Peyer's patch (tissue), 4 donors: ENCODE data around the gene NPTN. TPM values are rescaled to one million over a fixed set of nuclear protein-coding genes. Genes with fewer than 3 reads are reported as not detected.
"Not testable (repeated sequence)": the region's sequence is repeated elsewhere in the genome, so short reads cannot be mapped to it uniquely, and the experiment has no call there.

Source experiments
- DNase-seq, 3 donors: peaks; one replicate each; pipeline ENCODE4 v3.0.0-alpha.2; 2017 to 2019
- H3K27ac ChIP-seq, 4 donors: fragments of 200-600 bp; sonication (generic); one replicate each; pipeline ENCODE4 v1.5.1; 2016 to 2019
- H3K27me3 ChIP-seq, 2 donors: fragments of 200-600 bp; sonication (generic); one replicate each; pipeline ENCODE4 v1.5.1; 2019
- H3K36me3 ChIP-seq, 3 donors: fragments of 200-600 bp; sonication (generic); one replicate each; pipeline ENCODE4 v1.5.1; 2016 to 2019
- H3K4me1 ChIP-seq, 4 donors: fragments of 200-600 bp; sonication (generic); one replicate each; pipeline ENCODE4 v1.5.1; 2016 to 2019
- H3K4me3 ChIP-seq, 4 donors: fragments of 200-600 bp; sonication (generic); 1 replicate in 3 of 4; 2 replicates in 1 of 4; pipeline ENCODE4 v1.5.1; 2016 to 2019; ENCODE audit warnings: mild to moderate bottlenecking in 1 of 4
- H3K9me3 ChIP-seq, 4 donors: fragments of 200-600 bp; sonication (generic); one replicate each; pipeline ENCODE4 v1.5.1; 2016 to 2019; ENCODE audit warnings: mild to moderate bottlenecking in 1 of 4
- CTCF ChIP-seq, 6 experiments: fragments of 450-650 bp in 4 of 6; fragments of 200-600 bp in 2 of 6; sonication (generic) in 1 of 6; IDR thresholded peaks; one replicate each; pipeline ENCODE4 v1.5.1; 2017 to 2019; ENCODE audit warnings: antibody characterized with exemption in 6 of 6, mild to moderate bottlenecking in 3 of 6, moderate library complexity in 1 of 6
- POLR2A ChIP-seq, 2 donors: fragments of 450-650 bp; IDR thresholded peaks; one replicate each; pipeline ENCODE4 v1.5.1; 2017; ENCODE audit warnings: antibody characterized with exemption in 2 of 2, mild to moderate bottlenecking in 2 of 2, moderate library complexity in 2 of 2
- total RNA-seq, 4 donors: library from RNA; depleted of rRNA; stranded (reverse); fragments of >200 nt; gene quantifications; one replicate each; pipeline ENCODE4 v1.1.0, GENCODE V29; 2016

NPTN gene
- total RNA-seq, 4 donors from 2014 or later, result 66.0 to 173 (median 133) TPM

DNA sequence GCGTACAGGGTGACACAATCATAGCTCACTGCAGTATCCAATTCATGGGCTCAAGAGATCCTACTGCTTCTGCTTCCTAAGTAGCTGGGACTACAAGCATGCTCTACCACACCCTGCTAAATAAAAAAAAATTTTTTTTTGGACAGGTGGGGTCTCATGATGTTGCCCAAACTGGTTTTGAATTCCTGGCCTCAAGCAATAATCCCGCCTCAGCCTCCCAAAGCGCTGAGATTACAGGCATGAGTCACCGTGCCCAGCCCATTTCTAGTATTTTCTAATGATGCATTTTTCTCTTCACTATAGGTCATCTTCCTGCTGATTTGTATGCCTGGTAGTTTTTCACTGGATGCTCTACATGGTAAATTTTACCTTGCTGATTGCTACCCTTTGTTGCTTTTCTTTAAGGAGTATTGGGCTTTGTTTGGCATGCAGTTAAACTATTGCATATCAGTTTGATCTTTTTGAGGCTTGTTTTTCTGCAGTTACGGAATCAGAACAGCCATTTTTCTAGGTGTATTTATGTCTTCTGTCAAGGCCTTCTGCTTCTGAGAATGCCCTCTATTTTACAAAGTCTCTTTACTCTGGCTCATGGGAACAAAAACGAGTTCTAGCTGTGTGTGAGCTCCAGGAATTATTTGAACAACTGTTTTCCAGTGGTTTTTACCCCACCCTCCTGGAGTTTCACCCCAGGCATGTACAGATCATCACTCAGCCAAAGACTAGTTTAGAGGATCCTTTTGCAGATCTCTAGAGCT lies 14.2 kb upstream of the NPTN start:
- no peaks in the 10 kb centered on the region for H3K36me3 ChIP-seq
- DNase-seq, result no peak
- TF ChIP-seq CTCF (IDR thresholded peaks at IDR 0.05) (no peak), POLR2A (IDR thresholded peaks at IDR 0.05) (no peak)

GRCh38 chr15:73639464-73639863 lies 6.3 kb upstream of the NPTN start:
- H3K27ac ChIP-seq, H3K4me3 ChIP-seq, H3K4me1 ChIP-seq, H3K9me3 ChIP-seq, DNase-seq, H3K36me3 ChIP-seq, H3K27me3 ChIP-seq: not testable (repeated sequence)

More for the DNA sequence above, 14.2 kb upstream of the NPTN start:
- no peaks in the 10 kb centered on the region for H3K27me3 ChIP-seq
- no peak overlapping the region for H3K4me3 ChIP-seq
- no peak overlapping the region for H3K27ac ChIP-seq
- H3K4me1 ChIP-seq, result no peaks in the 10 kb centered on the region
- no peaks in the 10 kb centered on the region for H3K9me3 ChIP-seq

DNA sequence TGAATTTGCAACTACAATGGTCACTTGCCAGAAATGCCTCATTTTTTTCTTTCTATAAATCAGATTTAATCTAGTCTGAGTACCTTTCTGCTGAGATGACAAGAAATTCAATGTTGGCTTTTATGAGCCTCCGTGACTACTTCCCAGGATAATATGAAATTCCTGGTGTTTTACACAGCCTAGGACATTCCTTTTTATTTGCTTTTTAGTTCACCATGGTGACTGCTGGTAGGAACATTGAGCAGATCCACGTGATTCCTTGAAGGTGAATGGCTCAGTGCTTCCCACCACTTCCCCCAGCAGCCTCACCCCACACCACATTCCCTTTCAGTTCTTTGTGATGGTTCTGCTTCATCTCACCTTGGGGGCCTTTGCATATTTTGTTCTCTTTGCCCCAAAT lies 4.3 kb upstream of the NPTN start:
- H3K9me3 ChIP-seq, result no peaks in the 10 kb centered on the region
- no peak overlapping the region for H3K27ac ChIP-seq
- H3K36me3 ChIP-seq, result no peaks in the 10 kb centered on the region
- TF ChIP-seq CTCF (IDR thresholded peaks at IDR 0.05) (no peak), POLR2A (IDR thresholded peaks at IDR 0.05) (no peak)
- no peak overlapping the region for H3K4me3 ChIP-seq
- DNase-seq, result no peak
- peaks cover 0 to 12% (median 4%) of the 10 kb centered on the region in 4 donors for H3K4me1 ChIP-seq
- H3K27me3 ChIP-seq, result no peaks in the 10 kb centered on the region

DNA sequence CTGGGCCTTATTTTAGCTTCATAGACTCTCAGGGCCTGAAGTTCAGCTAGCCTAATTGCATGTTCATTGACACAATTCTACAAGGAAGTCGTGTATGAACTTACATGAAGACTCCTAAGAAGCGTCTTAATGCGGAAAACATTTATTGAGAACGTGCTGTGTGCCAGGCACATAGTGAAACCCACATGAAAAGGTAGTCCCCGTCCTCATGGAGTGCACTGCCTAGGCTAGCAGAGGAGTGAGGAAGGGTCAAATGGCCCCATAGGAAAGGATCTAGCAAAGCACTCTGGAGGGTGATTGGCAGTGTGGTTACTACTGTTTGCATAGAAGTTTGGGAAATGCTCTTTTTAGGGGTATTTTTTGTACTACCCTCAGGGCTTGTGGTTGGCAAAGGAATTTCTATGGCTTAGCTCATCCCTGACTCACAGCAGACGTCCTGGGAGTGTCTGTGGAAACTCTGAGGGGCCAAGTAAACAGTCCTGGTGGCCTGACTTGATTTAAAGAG lies 854 bp upstream of the NPTN start:
- no peaks in the 10 kb centered on the region for H3K9me3 ChIP-seq
- no peak for DNase-seq
- H3K4me1 ChIP-seq, result peaks cover 0 to 40% (median 14%) of the 10 kb centered on the region in 4 donors
- TF ChIP-seq CTCF (IDR thresholded peaks at IDR 0.05) (peak in 1 of 6 experiments; percentile 1), POLR2A (IDR thresholded peaks at IDR 0.05) (no peak)
- no peaks in the 10 kb centered on the region for H3K36me3 ChIP-seq
- no peaks in the 10 kb centered on the region for H3K27me3 ChIP-seq
- H3K27ac ChIP-seq, result peak overlapping the region; percentile 86 to 99 (median 92)
- peak overlapping the region in 3 of 4 donors; percentile 79 to 98 (median 96) for H3K4me3 ChIP-seq

GRCh38 chr15:73632670-73633058 lies 525 bp downstream of the NPTN start:
- DNase-seq, result no peak
- Histone ChIP-seq H3K4me1 (peaks cover 0 to 43% (median 14%) of the 10 kb centered on the region in 4 donors), H3K36me3 (no peaks in the 10 kb centered on the region), H3K27me3 (no peaks in the 10 kb centered on the region), H3K27ac (peak overlapping the region; percentile 86 to 99 (median 92)), H3K9me3 (no peaks in the 10 kb centered on the region), H3K4me3 (peak overlapping the region; percentile 79 to 98 (median 95))
- TF ChIP-seq CTCF (IDR thresholded peaks at IDR 0.05) (no peak), POLR2A (IDR thresholded peaks at IDR 0.05) (no peak)

GRCh38 chr15:73631915-73632669 lies 1.1 kb downstream of the NPTN start:
- DNase-seq, result no peak
- no peaks in the 10 kb centered on the region for H3K27me3 ChIP-seq
- no peaks in the 10 kb centered on the region for H3K9me3 ChIP-seq
- peak overlapping the region; percentile 79 to 98 (median 95) for H3K4me3 ChIP-seq
- peak overlapping the region; percentile 86 to 99 (median 92) for H3K27ac ChIP-seq
- TF ChIP-seq POLR2A (IDR thresholded peaks at IDR 0.05) (no peak), CTCF (IDR thresholded peaks at IDR 0.05) (no peak)
- H3K36me3 ChIP-seq, result no peaks in the 10 kb centered on the region
- H3K4me1 ChIP-seq, result peaks cover 0 to 49% (median 14%) of the 10 kb centered on the region in 4 donors
